Measurements from ENCODE around the gene DEPDC5.

- TF ChIP-seq, protein P1, sequence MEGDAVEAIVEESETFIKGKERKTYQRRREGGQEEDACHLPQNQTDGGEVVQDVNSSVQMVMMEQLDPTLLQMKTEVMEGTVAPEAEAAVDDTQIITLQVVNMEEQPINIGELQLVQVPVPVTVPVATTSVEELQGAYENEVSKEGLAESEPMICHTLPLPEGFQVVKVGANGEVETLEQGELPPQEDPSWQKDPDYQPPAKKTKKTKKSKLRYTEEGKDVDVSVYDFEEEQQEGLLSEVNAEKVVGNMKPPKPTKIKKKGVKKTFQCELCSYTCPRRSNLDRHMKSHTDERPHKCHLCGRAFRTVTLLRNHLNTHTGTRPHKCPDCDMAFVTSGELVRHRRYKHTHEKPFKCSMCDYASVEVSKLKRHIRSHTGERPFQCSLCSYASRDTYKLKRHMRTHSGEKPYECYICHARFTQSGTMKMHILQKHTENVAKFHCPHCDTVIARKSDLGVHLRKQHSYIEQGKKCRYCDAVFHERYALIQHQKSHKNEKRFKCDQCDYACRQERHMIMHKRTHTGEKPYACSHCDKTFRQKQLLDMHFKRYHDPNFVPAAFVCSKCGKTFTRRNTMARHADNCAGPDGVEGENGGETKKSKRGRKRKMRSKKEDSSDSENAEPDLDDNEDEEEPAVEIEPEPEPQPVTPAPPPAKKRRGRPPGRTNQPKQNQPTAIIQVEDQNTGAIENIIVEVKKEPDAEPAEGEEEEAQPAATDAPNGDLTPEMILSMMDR (conservative IDR thresholded peaks at IDR 0.05), result no peak
- no peak for TF ChIP-seq ZFX (IDR thresholded peaks at IDR 0.05)
These were observed 91.1 kb downstream of the DEPDC5 start for GRCh38 chr22:31844941-31845340.

Data from C4-2B (cell line).